NCI-H446 treated with DMSO at 0.1 percent for 48 hours (cell line): ENCODE results near the gene MYMX.
A peak's percentile ranks its signal among the peaks of the same experiment; 100 is the strongest.
"Not testable (repeated sequence)": the region's sequence is repeated elsewhere in the genome, so short reads cannot be mapped to it uniquely, and the experiment has no call there.

Source experiments
- DNase-seq: peaks from one replicate; lab custom pipeline; 2025; lab: John Stamatoyannopoulos, UW

MYMX gene

DNA sequence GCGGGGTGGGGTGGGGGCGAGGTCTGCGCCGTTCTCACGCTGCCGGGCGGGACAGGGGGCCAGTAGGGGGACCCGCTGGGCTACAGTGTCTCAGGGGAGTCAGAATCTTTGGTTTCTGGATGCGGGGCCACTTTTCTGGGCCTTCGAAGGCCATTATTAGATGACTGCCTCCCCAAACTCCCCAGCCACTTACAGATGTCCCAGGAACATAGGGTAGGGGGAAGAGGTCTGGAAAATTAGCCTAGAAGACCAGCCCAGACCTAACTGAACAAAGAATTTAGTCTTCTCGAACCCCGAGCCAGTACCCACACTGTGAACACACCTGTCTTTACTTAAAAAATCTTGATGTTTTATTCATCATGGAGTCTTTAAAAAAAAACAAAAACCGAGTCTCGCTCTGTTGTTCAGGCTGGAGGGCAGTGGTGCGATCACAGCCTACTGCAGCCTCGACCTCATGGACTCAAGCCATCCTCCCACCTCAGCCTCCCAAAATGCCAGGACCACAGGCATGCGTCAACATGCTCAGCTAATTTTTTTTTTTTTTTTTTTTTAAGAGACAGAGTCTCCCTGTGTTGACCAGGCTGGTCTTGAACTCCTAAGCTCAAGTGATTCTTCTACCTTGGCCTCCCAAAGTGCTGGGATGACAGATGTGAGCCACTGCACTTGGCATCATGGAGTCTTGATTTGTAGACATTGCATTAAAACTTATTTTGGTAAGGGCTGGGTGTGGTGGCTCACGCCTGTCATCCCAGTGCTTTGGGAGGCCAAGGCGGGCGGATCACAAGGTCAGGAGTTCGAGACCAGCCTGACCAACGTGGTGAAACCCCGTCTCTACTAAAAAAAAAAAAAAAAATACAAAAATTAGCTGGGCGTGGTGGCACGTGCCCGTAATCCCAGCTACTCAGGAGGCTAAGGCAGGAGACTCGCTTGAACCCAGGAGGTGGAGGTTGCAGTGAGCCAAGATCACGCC, 3.4 kb downstream of the MYMX start:
- no peak for DNase-seq

DNA sequence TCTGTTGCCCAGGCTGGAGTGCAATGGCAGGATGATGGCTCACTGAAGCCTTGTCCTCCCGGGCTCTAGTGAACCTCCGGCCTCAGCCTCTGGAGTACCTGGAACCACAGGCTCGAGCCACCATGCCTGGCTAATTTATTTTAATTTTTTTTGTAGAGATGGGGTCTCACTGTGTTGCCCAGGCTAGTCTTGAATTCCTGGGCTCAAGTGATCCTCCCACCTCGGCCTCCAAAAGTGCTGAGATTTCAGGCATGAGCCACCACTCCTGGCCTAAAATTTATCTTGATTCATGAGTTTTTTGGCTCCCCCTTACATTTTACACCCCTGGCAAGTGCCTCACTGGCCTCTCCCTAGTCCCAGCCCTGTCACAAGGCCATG, 4.2 kb downstream of the MYMX start:
- DNase-seq: no peak

DNA sequence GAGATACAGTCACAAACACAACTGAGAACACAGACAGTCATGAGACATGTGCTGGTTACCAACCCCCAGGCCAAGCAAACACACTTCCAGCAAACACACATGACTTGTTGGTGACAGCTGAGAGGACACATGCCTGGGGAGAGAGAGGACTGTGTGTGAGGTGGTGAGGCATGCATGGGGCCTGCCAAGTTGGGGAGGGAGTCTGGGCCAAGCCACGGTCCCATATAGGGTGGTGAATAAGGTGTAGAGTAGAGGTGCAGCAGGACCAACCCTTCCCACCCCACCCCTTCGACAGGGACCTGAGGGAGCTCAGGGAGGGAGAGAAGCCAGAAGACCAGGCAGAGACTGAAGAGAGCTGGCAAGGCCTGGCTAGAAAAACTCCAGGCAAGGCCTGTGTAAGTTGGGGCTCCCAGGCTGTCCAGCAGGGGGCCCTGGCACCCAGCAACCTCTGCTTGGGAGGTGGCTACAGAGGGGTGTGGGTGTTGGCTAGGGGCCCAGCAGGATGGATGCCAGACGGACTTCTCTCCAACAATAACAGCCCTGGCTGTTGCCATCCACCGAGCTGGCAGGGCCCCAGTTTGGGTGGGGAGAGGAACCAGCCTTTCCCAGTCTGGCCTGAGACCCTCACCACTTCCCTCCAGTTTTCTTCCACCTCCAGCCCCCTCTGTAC, 4.7 kb downstream of the MYMX start:
- DNase-seq: peak; percentile 91

DNA sequence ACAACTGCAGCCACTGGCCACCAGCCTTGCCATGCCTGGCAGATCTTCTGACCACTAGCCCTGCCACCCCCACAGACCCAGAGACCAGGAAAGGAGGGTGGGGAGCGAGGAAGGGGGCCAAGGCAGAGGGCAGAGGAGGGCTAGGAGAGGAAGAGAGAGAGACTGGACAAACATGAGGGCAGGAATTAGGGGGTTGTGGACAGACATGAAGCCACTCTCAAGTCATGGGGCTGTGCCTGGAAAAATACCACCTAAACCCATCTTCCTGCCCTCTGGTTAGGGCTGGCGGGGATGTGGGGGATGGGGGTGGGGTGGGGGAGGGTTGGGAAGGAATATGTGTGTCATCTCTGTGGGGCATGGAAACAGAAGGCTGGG, 5.2 kb downstream of the MYMX start:
- no peak for DNase-seq

DNA sequence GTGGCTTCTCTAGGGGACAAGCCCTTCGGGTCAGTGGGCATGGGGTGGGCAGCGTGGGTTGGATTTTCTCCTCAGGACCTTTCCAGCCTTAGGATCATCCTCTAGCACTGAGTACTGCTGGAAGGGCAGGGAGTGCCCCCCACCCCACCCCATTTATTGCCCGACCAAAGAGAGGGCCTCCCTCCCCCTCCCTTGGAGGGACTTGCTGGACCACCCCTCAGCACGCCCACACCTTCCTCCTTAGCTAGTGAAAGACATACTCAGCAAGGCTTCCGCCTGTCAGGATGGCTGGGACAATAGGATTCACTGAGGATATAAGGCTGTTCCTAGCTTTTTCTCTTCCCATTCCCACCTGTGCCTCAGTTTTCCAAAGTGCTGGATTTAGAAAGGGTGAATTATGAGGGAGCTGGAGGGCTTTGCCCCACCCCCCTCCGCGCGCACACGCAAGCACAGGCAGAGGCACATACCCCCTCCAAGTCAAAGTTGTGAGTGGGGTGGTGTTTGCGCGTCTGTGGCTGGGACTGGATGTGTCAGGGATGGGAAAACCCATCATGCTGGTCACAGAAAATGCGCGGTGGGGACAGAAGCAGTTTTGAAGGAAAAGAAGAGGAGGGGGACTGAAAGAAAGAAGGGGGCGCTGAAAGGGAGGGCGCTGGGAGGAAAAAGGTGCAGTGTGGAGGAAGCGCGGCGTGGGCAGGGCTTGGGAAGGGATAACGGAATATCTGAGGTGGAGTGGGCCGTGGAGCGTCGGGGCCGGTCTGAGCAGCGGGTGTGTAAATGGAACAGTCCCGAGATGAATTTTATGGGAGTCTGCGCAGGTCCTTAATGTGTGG, 6.0 kb downstream of the MYMX start:
- DNase-seq: no peak

DNA sequence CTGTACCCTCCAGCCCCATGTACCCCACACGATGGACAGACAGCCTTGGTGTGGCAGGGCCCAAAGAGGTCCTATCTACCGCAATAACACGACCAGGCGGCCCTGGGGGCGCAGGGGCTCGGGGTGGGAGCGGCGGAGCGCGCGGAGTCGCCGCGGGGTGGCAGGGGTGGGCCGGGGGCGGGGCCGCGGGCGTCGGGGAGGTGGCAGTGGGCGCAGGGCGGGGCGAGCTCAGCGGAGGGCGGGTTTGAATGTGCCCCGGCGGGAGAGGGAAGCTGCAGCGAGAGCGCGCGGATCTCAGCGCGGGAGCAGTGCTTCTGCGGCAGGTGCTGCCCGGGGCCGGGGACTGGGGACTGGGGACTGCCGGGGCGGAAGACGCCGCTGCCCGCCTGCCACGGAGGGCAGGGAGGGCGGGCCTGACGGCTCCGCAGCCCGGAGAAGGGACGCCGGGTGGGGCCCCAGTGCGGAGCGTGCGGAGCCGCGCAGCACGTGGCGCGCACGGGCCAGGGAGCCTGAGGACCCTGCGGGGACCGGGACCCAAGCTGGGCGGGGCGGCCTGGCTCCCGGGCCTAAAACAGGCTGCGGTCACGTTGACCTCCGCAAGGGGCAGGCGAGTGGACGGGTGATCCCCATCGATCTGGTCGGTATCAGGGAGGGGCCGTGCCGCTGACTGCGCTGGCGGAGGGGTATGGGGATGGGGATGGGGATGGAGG, 6.7 kb downstream of the MYMX start, which contains the start of gene SLC29A1:
SLC29A1 (plus strand) TSS at position 277 of the 710 bp plus-strand sequence. CDS start 3,719 bp downstream, outside the sequence.
- peak; percentile 37 for DNase-seq

DNA sequence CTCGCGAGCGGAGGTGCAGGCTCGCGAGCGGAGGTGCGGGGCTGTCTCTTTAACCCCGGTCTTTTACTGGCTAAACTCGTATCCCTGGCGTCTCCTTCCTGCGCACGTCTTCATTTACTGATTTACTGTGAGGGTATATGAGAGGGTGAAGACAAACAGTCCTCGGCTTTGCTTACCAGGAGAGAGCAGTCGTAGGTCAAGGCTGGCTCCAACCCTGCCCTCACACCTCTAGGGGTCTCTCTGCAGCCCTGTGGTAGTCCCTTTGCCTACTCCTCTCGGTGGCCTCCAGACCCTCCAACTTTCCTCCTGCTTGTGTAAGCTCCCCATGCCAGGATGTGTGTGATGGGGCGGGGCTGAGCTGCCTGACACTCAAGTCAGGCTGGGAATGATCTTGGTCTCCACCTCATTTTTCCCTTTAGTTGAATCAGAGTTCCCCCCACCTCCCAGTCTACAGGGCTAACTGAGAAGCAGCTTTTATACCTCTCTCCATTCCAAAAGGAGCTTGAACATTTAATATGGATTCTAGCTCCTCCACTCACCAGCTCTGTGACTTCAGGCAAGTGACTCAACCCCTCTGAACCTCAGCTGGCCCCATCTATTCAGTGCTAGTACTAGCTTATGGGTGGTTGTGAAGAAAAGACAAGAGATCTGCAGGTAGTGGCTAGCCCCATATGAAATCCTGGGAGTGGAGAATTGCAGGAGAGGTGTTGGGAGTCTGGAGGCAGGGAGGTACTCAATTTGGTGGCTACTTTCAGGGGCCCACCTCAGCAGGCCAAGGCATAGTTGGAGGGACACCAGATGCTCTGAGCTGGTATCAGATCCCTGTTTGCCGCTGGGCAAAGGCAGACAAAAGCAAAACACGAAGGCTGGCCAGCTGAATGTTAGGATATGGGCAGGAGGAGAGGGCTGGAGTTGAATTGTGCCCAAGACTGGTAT, 7.6 kb downstream of the MYMX start:
- no peak for DNase-seq

DNA sequence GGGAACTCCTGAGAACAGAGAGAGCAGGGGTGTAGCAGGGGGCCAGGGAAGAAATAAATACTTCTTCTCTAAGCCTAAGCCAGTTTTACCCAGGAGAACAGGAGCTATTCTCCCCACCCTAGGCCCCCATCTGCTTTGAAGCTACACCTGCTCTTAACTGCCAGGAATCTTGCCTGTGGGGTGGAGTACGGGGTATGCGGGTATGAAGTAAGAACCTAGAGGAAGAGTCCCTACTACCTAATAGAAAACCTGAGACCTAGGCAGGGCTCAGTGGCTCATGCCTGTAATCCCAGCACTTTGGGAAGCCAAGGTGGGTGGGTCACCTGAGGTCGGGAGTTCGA, 8.2 kb downstream of the MYMX start:
- DNase-seq: no peak

DNA sequence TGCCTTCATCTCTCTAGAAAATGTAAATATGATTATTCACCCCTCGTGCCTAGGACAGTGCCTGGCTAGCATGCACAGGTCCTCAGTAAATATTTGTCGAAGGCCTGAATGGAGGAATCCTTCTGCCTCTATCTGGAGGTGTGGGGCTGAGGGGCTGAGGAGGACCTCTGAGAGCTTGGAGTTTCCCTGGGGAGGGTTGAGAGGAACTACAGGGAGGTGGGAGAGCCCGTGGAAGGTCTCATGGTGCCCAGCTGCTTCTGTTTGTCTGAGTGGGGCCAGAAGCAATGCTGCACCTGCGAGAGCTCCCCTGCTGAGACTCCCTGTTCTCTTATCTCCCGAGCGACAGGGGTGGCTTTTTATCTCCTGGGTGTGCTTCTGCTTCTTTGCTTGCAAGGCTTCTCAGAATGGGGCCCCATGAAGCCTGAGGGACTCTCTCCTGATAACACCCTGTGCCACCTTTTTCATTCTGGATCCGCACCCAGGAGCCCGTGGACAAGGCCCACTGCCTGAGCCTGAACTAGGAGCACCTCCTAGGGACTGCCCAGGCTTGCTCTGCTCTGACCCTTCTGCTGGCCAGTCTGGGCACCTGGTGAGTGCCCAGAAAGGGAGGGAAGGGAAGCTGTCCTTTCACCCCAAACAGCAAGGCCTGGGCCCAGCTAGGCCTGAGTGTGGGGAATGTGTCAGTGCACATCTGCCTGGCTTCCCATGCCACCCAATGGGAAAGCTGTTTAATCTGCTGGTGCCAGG, 9.0 kb downstream of the MYMX start:
- no peak for DNase-seq

DNA sequence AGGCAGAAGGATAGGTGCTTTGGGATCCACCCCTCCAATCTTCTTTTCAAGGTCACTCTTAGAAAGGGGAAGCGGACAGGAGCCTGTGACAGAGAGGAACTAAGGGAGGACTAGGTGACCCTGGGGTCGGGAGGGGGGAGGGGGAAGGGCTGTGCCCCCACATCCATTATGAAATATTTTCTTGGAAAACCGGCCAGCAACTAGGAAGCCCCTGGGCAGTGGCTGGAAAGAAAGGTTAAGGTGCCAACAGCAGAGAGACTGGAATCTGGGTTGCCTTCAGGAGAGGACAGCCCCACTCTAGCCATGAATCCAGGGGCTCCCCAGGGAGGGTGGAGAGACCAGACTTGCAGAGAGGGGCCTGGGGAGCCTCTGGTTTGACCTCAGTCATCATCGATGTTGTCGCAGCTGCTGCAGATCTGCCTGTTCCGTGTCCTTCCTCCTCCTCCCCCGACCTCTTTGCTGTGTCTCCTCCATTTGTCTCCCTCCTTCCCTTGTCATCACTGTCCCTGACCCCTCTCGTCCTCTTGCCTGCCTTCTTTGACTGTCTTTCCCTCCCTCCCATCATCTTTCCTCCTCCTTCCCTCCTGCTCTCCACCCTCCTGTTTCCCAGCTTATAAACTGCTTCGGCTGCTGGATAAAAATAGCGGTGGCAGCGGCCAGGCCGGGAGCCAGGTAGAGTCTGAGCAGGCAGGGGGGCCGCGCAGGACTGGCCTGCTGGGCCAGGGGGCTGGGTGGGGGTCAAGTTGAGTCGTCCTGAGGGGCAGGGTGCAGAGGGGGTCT, 9.8 kb downstream of the MYMX start:
- DNase-seq: no peak

DNA sequence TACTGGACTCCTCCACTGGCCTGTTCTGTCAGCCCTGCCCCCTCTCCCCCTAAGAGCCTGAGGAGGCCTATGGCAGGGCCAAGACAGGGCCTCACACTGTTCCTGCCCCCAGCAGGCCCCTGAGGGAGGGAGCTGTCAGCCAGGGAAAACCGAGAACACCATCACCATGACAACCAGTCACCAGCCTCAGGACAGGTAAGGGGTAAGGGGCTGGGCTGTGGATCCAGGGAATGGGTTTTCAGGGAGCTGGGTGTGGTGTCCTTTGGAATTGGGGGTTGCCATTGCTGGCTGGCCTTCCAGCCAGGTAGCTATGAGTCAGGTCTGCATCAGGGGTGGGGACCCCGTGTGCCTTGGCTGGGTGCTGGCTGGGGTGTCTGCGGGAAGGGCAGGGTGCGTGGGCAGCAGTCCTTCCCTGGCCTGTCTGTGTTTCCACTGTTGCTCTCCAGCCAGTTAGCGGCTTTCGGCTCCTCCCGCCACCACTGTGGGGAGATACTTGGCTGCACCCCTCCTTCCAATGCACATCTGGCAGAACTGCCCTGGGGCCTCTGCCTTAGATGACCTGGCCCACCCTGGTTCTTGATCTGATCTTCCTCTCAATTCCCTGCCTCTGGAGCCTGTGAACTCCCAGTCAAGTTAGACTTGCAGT, 10.5 kb downstream of the MYMX start:
- no peak for DNase-seq

DNA sequence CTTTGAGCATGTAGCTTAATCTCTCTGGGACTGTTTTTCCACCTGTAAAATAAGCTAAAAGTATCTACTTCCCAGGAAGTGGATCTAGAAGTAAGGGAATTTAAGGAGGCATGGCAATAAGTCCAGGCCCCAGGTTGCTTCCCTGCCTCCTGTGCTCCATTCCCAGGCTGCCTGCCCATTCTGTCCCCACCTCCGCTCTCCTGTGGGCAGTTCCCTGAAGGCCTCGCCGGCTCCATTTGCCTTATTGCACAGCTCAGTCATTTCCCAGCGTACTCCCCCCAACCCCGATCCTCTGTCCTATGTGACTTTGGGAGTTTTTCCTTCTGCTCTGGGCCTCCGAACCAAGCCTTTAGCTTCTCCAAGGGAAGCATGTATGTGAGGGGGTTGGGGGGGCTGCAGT, 11.3 kb downstream of the MYMX start:
- no peak for DNase-seq

DNA sequence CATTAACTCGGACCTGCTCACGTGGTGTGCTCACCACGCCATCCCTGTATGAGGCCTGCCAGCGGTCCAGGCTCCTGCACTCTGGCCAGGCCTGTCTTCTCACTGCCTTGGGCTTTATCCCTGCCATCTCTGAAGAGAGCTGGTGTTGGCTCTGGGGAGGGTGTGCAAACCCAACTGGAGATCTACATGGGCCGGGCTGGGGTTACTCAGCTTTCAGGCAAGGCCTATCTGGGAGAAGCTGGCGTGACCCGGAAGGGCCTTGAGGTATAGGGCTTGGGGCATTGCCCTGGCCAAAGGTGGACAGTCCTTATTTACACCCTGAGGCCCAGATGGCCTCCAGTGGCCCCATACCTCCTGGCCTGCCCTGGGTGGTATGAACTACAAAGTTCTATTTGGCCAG, 11.7 kb downstream of the MYMX start:
- DNase-seq: no peak

DNA sequence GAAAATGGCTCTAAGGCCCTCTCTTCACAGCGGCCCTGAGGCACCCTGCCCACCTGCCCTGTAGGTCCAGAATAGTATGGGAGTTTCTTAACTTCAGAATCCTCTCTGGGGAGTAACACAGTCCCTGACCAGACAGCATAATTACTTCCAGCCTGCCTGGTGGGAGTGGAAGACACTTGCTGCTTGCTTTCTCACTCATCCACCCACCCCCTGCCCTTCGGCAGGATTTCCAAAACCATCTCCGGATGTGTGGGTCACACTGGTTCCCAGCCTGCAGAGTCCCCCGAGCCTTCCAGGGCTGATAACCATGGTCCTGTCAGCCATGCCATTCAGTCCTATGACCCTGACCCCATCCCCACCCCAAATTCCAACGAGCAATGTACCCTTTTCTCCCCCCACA, 12.1 kb downstream of the MYMX start:
- no peak for DNase-seq

DNA sequence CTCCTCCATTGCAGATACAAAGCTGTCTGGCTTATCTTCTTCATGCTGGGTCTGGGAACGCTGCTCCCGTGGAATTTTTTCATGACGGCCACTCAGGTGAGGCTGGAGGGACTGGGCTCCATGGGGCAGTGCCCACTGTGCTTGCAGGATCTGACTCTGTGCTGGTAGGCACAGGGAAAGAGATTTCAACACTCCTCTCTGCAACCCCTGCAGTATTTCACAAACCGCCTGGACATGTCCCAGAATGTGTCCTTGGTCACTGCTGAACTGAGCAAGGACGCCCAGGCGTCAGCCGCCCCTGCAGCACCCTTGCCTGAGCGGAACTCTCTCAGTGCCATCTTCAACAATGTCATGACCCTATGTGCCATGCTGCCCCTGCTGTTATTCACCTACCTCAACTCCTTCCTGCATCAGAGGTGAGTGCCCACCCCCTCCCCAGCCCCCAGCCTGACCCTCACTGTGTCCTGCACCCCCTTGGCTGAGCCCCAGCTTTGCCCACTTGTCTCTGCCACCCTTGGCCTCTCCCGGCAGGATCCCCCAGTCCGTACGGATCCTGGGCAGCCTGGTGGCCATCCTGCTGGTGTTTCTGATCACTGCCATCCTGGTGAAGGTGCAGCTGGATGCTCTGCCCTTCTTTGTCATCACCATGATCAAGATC, 12.8 kb downstream of the MYMX start:
- DNase-seq: no peak

DNA sequence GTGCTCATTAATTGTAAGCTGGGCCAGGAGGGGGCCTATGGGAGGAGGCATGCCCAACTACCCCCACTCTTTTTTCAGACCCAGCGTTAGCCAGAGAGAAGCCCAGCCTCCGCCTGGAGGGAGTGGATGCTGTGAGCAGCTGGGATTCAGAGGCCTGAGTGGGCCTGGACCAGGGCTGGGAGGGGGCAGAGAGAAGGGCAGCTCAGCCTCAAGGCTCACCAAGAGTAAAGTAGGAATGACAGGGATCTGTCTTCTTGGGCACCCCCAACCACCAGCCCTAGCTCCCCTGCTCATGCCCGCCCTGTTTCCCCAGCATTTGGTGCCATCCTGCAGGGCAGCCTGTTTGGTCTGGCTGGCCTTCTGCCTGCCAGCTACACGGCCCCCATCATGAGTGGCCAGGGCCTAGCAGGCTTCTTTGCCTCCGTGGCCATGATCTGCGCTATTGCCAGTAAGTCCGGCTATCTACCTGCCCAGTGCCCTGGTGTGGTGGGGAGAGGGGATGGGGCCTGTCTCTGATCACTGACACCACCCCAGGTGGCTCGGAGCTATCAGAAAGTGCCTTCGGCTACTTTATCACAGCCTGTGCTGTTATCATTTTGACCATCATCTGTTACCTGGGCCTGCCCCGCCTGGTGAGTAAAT, 13.4 kb downstream of the MYMX start:
- no peak for DNase-seq

DNA sequence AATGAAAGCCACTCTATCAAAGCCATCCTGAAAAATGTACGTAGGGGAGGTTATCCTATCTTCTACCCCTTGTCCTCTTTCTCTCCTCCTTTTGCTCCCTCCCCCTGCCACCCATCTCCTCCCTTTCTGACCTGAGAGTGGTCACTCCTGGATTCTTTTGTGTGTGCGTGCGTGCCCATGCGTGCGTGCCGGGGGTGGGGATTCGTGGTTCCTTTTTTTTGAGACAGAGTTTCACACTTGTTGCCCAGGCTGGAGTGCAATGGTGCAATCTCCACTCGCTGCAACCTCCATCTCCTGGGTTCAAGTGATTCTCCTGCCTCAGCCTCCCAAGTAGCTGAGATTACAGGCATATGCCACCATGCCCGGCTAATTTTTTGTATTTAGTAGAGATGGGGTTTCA, 14.7 kb downstream of the MYMX start:
- not testable (repeated sequence) for DNase-seq
